OCI-LY1 (cell line): ENCODE measurements around the gene CCN6.

Source experiments
- H2AFZ ChIP-seq: fragments of 200-600 bp; sonication (generic), shearing (Covaris generic); 2 replicates; pipeline ENCODE4 v1.6.0; 2014; ENCODE audit warnings: antibody characterized with exemption, mild to moderate bottlenecking, low read length
- H3F3A ChIP-seq: fragments of 200-600 bp; sonication (generic), shearing (Covaris generic); 2 replicates; pipeline ENCODE4 v1.6.0; 2014; ENCODE audit warnings: mild to moderate bottlenecking, antibody characterized with exemption, low read length, moderate library complexity; ENCODE audit not compliant: insufficient read depth
- H3K27ac ChIP-seq: fragments of 200-600 bp; sonication (generic); 2 replicates; pipeline ENCODE4 v1.5.1; 2014; ENCODE audit warnings: low read length, mixed run types, mild to moderate bottlenecking, low read depth; ENCODE audit not compliant: poor library complexity, severe bottlenecking
- H3K27me3 ChIP-seq: fragments of 200-600 bp; sonication (generic); 2 replicates; pipeline ENCODE4 v1.6.0; 2014; ENCODE audit warnings: antibody characterized with exemption, mild to moderate bottlenecking, low read length, moderate library complexity; ENCODE audit not compliant: insufficient read depth
- H3K36me3 ChIP-seq: fragments of 200-600 bp; sonication (generic); 2 replicates; pipeline ENCODE4 v1.6.1; 2014; ENCODE audit warnings: mild to moderate bottlenecking, antibody characterized with exemption, low read length, moderate library complexity, mixed read lengths; ENCODE audit not compliant: insufficient read depth
- H3K4me1 ChIP-seq: fragments of 200-600 bp; sonication (generic); 2 replicates; pipeline ENCODE4 v1.5.1; 2014; ENCODE audit warnings: mild to moderate bottlenecking, low read length, moderate library complexity; ENCODE audit not compliant: insufficient read depth, severe bottlenecking
- H3K4me2 ChIP-seq: fragments of 200-600 bp; sonication (generic), shearing (Covaris generic); 2 replicates; pipeline ENCODE4 v1.6.1; 2014; ENCODE audit warnings: low read length
- H3K4me3 ChIP-seq: fragments of 200-600 bp; sonication (generic); 2 replicates; pipeline ENCODE4 v1.5.1; 2014; ENCODE audit warnings: low read length, low read depth, mild to moderate bottlenecking, mixed read lengths; ENCODE audit not compliant: poor library complexity, severe bottlenecking
- H3K79me2 ChIP-seq: fragments of 200-600 bp; shearing (Covaris generic); 2 replicates; pipeline ENCODE4 v1.6.1; 2016; ENCODE audit warnings: mixed run types, low read length, mixed read lengths; ENCODE audit not compliant: insufficient read depth
- H3K9ac ChIP-seq: fragments of 200-600 bp; sonication (generic), shearing (Covaris generic); 2 replicates; pipeline ENCODE4 v1.6.1; 2014; ENCODE audit warnings: mild to moderate bottlenecking, low read length, mixed read lengths
- H3K9me2 ChIP-seq: fragments of 200-600 bp; sonication (generic), shearing (Covaris generic); 2 replicates; pipeline ENCODE4 v1.6.1; 2014; ENCODE audit warnings: low read depth, mild to moderate bottlenecking, low read length, mixed read lengths
- H3K9me3 ChIP-seq: fragments of 200-600 bp; shearing (Covaris generic); 2 replicates; pipeline ENCODE4 v1.6.1; 2014; ENCODE audit warnings: low read length, mixed read lengths
- H4K20me1 ChIP-seq: fragments of 200-600 bp; sonication (generic), shearing (Covaris generic); 2 replicates; pipeline ENCODE4 v1.6.0; 2016; ENCODE audit warnings: mild to moderate bottlenecking, low read length; ENCODE audit not compliant: insufficient read depth
- CTCF ChIP-seq: fragments of 200-600 bp; sonication (generic), shearing (Covaris generic); IDR thresholded peaks from 2 replicates; pipeline ENCODE4 v1.5.1; 2017; ENCODE audit warnings: mild to moderate bottlenecking, antibody characterized with exemption, low read length, moderate library complexity, mixed read lengths
- EZH2 ChIP-seq: fragments of 200-600 bp; sonication (generic), shearing (Covaris generic); IDR thresholded peaks from 2 replicates; pipeline ENCODE4 v1.8.0; 2017; ENCODE audit warnings: borderline replicate concordance, mixed run types, mild to moderate bottlenecking, antibody characterized with exemption, low read length, moderate library complexity, mixed read lengths

Gene CCN6

GRCh38 chr6:112010328-112010727, 43.6 kb upstream of the CCN6 start:
- H3K9me3 ChIP-seq = no peaks in the 10 kb centered on the region
- no peak overlapping the region for H3K4me2 ChIP-seq
- H2AFZ ChIP-seq = no peak overlapping the region
- H3K27ac ChIP-seq = no peak overlapping the region
- TF ChIP-seq EZH2 = no peak
- H3F3A ChIP-seq = no peaks in the 10 kb centered on the region
- H3K27me3 ChIP-seq = no peaks in the 10 kb centered on the region
- H3K4me3 ChIP-seq = no peak overlapping the region
- no peaks in the 10 kb centered on the region for H3K9me2 ChIP-seq
- H4K20me1 ChIP-seq = no peaks in the 10 kb centered on the region
- H3K79me2 ChIP-seq = no peaks in the 10 kb centered on the region
- H3K36me3 ChIP-seq = no peaks in the 10 kb centered on the region
- no peak overlapping the region for H3K9ac ChIP-seq
- H3K4me1 ChIP-seq = no peaks in the 10 kb centered on the region

GRCh38 chr6:112013051-112013450, 40.9 kb upstream of the CCN6 start:
- H2AFZ ChIP-seq = no peak overlapping the region
- H3F3A ChIP-seq = no peaks in the 10 kb centered on the region
- no peak overlapping the region for H3K27ac ChIP-seq
- no peak overlapping the region for H3K4me2 ChIP-seq
- H3K27me3 ChIP-seq = no peaks in the 10 kb centered on the region
- H3K4me3 ChIP-seq = no peak overlapping the region
- H3K4me1 ChIP-seq = no peaks in the 10 kb centered on the region
- no peaks in the 10 kb centered on the region for H3K79me2 ChIP-seq
- H3K9me3 ChIP-seq = no peaks in the 10 kb centered on the region
- no peaks in the 10 kb centered on the region for H4K20me1 ChIP-seq
- no peak for TF ChIP-seq EZH2
- no peaks in the 10 kb centered on the region for H3K9me2 ChIP-seq
- no peak overlapping the region for H3K9ac ChIP-seq
- no peaks in the 10 kb centered on the region for H3K36me3 ChIP-seq

- H3K27ac ChIP-seq = no peak overlapping the region
- no peak overlapping the region for H3K4me2 ChIP-seq
- TF ChIP-seq CTCF (no peak), EZH2 (no peak)
- no peaks in the 10 kb centered on the region for H3K9me2 ChIP-seq
- H3K9me3 ChIP-seq = no peaks in the 10 kb centered on the region
- no peaks in the 10 kb centered on the region for H3K79me2 ChIP-seq
- H3K27me3 ChIP-seq = no peaks in the 10 kb centered on the region
- H3K4me3 ChIP-seq = no peak overlapping the region
- no peak overlapping the region for H3K9ac ChIP-seq
- no peaks in the 10 kb centered on the region for H4K20me1 ChIP-seq
- no peaks in the 10 kb centered on the region for H3K4me1 ChIP-seq
- no peaks in the 10 kb centered on the region for H3K36me3 ChIP-seq
- no peak overlapping the region for H2AFZ ChIP-seq
- H3F3A ChIP-seq = no peaks in the 10 kb centered on the region
These were observed 39.4 kb upstream of the CCN6 start for GRCh38 chr6:112014483-112014882.

- no peaks in the 10 kb centered on the region for H3K4me1 ChIP-seq
These were observed 38.2 kb upstream of the CCN6 start for GRCh38 chr6:112015725-112016124.

More at GRCh38 chr6:112015725-112016124, 38.2 kb upstream of the CCN6 start:
- TF ChIP-seq EZH2 = no peak
- no peak overlapping the region for H3K9ac ChIP-seq
- H3K79me2 ChIP-seq = no peaks in the 10 kb centered on the region
- no peaks in the 10 kb centered on the region for H4K20me1 ChIP-seq
- H2AFZ ChIP-seq = no peak overlapping the region
- no peaks in the 10 kb centered on the region for H3K9me3 ChIP-seq
- no peaks in the 10 kb centered on the region for H3K36me3 ChIP-seq
- H3K27ac ChIP-seq = no peak overlapping the region
- H3K9me2 ChIP-seq = no peaks in the 10 kb centered on the region
- H3K4me3 ChIP-seq = no peak overlapping the region
- H3K27me3 ChIP-seq = no peaks in the 10 kb centered on the region; the same call in 1 of the 2 replicates
- no peak overlapping the region for H3K4me2 ChIP-seq
- H3F3A ChIP-seq = no peaks in the 10 kb centered on the region
